Smooth muscle cell (in vitro differentiated cells): ENCODE results near the gene TSPAN18. TPM values are rescaled to one million over a fixed set of nuclear protein-coding genes. Genes with fewer than 3 reads are reported as not detected.

ENCODE experiments used
- DNase-seq: peaks from one replicate; lab custom pipeline; 2025; ENCODE audit not compliant: unreplicated experiment; lab: John Stamatoyannopoulos, UW
- H2AFZ ChIP-seq: fragments of 200-600 bp; sonication (generic); 2 replicates; pipeline ENCODE4 v1.6.0; 2016; ENCODE audit warnings: antibody characterized with exemption, low read depth, mild to moderate bottlenecking
- H3F3A ChIP-seq: fragments of 200-600 bp; sonication (generic); 2 replicates; pipeline ENCODE4 v1.6.0; 2017; ENCODE audit warnings: antibody characterized with exemption, low read depth
- H3K27ac ChIP-seq: fragments of 200-600 bp; sonication (generic); 2 replicates; pipeline ENCODE4 v1.5.1; 2016; ENCODE audit warnings: low read depth, mild to moderate bottlenecking
- H3K27me3 ChIP-seq: fragments of 200-600 bp; sonication (generic); 2 replicates; pipeline ENCODE4 v1.6.1; 2016; ENCODE audit warnings: low read depth, mild to moderate bottlenecking
- H3K36me3 ChIP-seq: fragments of 200-600 bp; sonication (generic); 2 replicates; pipeline ENCODE4 v1.5.1; 2016; ENCODE audit warnings: low read depth
- H3K4me1 ChIP-seq: fragments of 200-600 bp; sonication (generic); 2 replicates; pipeline ENCODE4 v1.5.1; 2016; ENCODE audit warnings: low read depth
- H3K4me2 ChIP-seq: fragments of 200-600 bp; sonication (generic); 2 replicates; pipeline ENCODE4 v1.6.0; 2016; ENCODE audit warnings: mild to moderate bottlenecking
- H3K4me3 ChIP-seq: fragments of 200-600 bp; sonication (generic); 2 replicates; pipeline ENCODE4 v1.5.1; 2016; ENCODE audit warnings: mild to moderate bottlenecking
- H3K79me2 ChIP-seq: fragments of 200-600 bp; sonication (generic); 2 replicates; pipeline ENCODE4 v1.6.0; 2016; ENCODE audit warnings: low read depth, mild to moderate bottlenecking
- H3K9ac ChIP-seq: fragments of 200-600 bp; sonication (generic); 2 replicates; pipeline ENCODE4 v1.6.0; 2016; ENCODE audit warnings: low read depth
- H3K9me3 ChIP-seq: fragments of 200-600 bp; sonication (generic); replicated peaks from 2 replicates; pipeline ENCODE4 v1.5.1; 2016; ENCODE audit warnings: low read depth
- H4K20me1 ChIP-seq: fragments of 200-600 bp; sonication (generic); 2 replicates; pipeline ENCODE4 v1.6.0; 2016; ENCODE audit warnings: low read depth
- CTCF ChIP-seq: fragments of 200-600 bp; sonication (generic); IDR thresholded peaks from 2 replicates; pipeline ENCODE4 v1.5.1; 2017; ENCODE audit warnings: borderline replicate concordance, mild to moderate bottlenecking, antibody characterized with exemption; ENCODE audit not compliant: insufficient read depth, poor library complexity, severe bottlenecking
- WGBS: methylation state at CpG from one replicate; pipeline ENCODE4 v1.1.7; 2016; ENCODE audit warnings: low lambda C conversion rate; 5-methylcytosine and 5-hydroxymethylcytosine counted together
- polyA plus RNA-seq: library from polyadenylated mRNA; unstranded; fragments of >200 nt; fragmentation: Nextera tagmentation; extraction: Ambion mirVana; gene quantifications from 2 replicates; pipeline ENCODE4 v1.2.1, GENCODE V29; 2016
- total RNA-seq: library from RNA; depleted of rRNA; stranded (reverse); fragments of >200 nt; gene quantifications from 2 replicates; pipeline ENCODE4 v1.2.3, GENCODE V29; 2014

TSPAN18 gene
- total and polyA plus RNA-seq, 2 experiments from 2014 or later, result 3.4 to 15.3 TPM

GRCh38 chr11:44737245-44738085 is 10.7 kb downstream of the TSPAN18 start:
- no peaks in the 10 kb centered on the region for H3K9me3 ChIP-seq
- H3K79me2 ChIP-seq, result no peaks in the 10 kb centered on the region
- 84% methylated on average over 11 of the region's 11 CpGs for WGBS
- no peaks in the 10 kb centered on the region for H4K20me1 ChIP-seq
- no peak overlapping the region for H2AFZ ChIP-seq
- peaks cover 6% of the 10 kb centered on the region for H3K27me3 ChIP-seq
- no peaks in the 10 kb centered on the region for H3F3A ChIP-seq
- no peak for TF ChIP-seq CTCF
- H3K4me2 ChIP-seq, result no peak overlapping the region
- H3K9ac ChIP-seq, result no peak overlapping the region
- no peak for DNase-seq
- no peaks in the 10 kb centered on the region for H3K4me1 ChIP-seq
- no peak overlapping the region for H3K4me3 ChIP-seq
- no peaks in the 10 kb centered on the region for H3K36me3 ChIP-seq
- no peak overlapping the region for H3K27ac ChIP-seq

- Histone ChIP-seq H3K36me3 (no peaks in the 10 kb centered on the region), H3K79me2 (no peaks in the 10 kb centered on the region), H2AFZ (no peak overlapping the region), H4K20me1 (no peaks in the 10 kb centered on the region), H3K9ac (no peak overlapping the region), H3K4me2 (no peak overlapping the region), H3F3A (no peaks in the 10 kb centered on the region), H3K9me3 (no peaks in the 10 kb centered on the region), H3K4me3 (no peak overlapping the region), H3K4me1 (peaks cover 3% of the 10 kb centered on the region), H3K27ac (no peak overlapping the region), H3K27me3 (peaks cover 6% of the 10 kb centered on the region)
- DNase-seq, result no peak
- whole genome bisulfite sequencing, result 92% methylated on average over 5 of the region's 5 CpGs
- TF ChIP-seq CTCF, result no peak
These were observed 12.0 kb downstream of the TSPAN18 start for GRCh38 chr11:44738791-44739190.

- no peak overlapping the region for H3K4me2 ChIP-seq
- H2AFZ ChIP-seq, result no peak overlapping the region
- peaks cover 11% of the 10 kb centered on the region for H3K4me1 ChIP-seq
- no peak for DNase-seq
- TF ChIP-seq CTCF, result no peak
- H4K20me1 ChIP-seq, result no peaks in the 10 kb centered on the region
- no peaks in the 10 kb centered on the region for H3K79me2 ChIP-seq
- H3K9ac ChIP-seq, result no peak overlapping the region
- H3K9me3 ChIP-seq, result no peaks in the 10 kb centered on the region
- no peaks in the 10 kb centered on the region for H3F3A ChIP-seq
- no peak overlapping the region for H3K4me3 ChIP-seq
- H3K27ac ChIP-seq, result no peak overlapping the region
- WGBS, result 62% methylated on average over 8 of the region's 8 CpGs
- no peaks in the 10 kb centered on the region for H3K36me3 ChIP-seq
- peaks cover 6% of the 10 kb centered on the region for H3K27me3 ChIP-seq
These were observed 14.2 kb downstream of the TSPAN18 start for GRCh38 chr11:44740967-44741366.

GRCh38 chr11:44741976-44742375 is 15.2 kb downstream of the TSPAN18 start:
- Histone ChIP-seq H4K20me1 (no peaks in the 10 kb centered on the region), H3K36me3 (no peaks in the 10 kb centered on the region), H3K4me3 (no peak overlapping the region), H3K4me1 (peaks cover 11% of the 10 kb centered on the region), H3K27ac (no peak overlapping the region), H2AFZ (no peak overlapping the region), H3K4me2 (no peak overlapping the region), H3F3A (no peaks in the 10 kb centered on the region), H3K9me3 (no peaks in the 10 kb centered on the region), H3K27me3 (peaks cover 6% of the 10 kb centered on the region), H3K79me2 (no peaks in the 10 kb centered on the region), H3K9ac (no peak overlapping the region)
- DNase-seq, result no peak
- WGBS, result 65% methylated on average over 4 of the region's 4 CpGs
- TF ChIP-seq CTCF, result no peak
